ENCODE data around the gene TMEM63A. TPM values are rescaled to one million over a fixed set of nuclear protein-coding genes. Genes with fewer than 3 reads are reported as not detected.

Gene TMEM63A
- total RNA-seq, 4 donors from 2014 or later, result 104 to 256 (median 180) TPM

DNA sequence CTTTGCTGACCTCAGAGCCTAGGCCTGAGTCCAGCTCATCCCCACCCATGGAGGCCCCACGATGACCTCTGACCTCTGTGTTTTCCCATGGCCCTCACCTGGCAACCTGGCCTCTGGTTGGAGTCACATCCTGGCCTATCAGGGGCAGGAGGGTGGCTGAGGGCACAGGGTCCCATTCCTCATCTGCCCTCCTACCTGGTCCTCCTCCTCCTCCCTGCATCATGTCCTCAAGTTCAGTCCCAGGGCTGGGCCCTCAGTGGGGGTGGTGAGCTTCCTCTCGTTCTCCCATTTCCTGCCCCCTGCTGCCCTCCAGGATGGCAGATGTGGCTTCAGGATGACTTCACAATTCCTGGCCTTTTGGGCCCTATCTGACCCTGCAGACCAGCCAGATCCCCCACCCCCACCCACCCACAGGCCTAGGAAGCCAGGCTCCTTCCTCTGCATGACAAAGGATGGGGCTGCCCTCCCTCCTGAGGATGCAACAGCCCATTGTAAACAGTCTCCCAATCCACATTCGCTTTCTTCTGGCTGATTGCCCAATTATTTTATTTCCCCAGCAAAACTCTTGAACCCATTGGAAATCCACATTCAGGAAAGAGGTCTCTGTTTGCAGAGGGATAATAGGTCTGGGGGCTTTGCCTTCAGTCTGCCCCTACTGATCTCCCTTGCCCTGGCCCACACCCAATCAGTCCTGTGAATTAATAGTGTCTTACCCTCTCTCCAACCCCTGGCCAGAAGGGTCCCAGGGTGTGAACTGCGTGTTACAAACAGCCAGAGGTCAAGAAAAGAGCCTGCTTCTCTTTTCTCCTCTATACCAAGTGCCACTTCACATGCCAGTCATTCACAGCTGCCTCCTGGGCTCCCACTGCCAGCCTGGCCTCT is 17.1 kb upstream of the TMEM63A start:
- no peak overlapping the region for H3K4me3 ChIP-seq
- intact Hi-C loops (cut with DNase I; ENCODE audit: low total_unique reads) (no loop called here), in situ Hi-C loops (cut with MboI; ENCODE audit: low pct_ligation_motif_present in 1 of 4, low pct_unique_long_range_greater_than_20kb in 1 of 4, low sequenced_read_pairs in 3 of 4) (no loop called here)
- no peaks in the 10 kb centered on the region for H3K36me3 ChIP-seq
- 69% methylated on average over 4 of the region's 4 CpGs; no CpG with 5 or more reads in 1 of the 2 donors for WGBS, 2 donors (ENCODE audit: low coverage in 1 of 2)
- no peak for TF ChIP-seq EP300 (IDR thresholded peaks at IDR 0.05; ENCODE audit: low read depth)
- TF ChIP-seq POLR2AphosphoS5 (IDR thresholded peaks at IDR 0.05), result no peak
- TF ChIP-seq, protein P1, sequence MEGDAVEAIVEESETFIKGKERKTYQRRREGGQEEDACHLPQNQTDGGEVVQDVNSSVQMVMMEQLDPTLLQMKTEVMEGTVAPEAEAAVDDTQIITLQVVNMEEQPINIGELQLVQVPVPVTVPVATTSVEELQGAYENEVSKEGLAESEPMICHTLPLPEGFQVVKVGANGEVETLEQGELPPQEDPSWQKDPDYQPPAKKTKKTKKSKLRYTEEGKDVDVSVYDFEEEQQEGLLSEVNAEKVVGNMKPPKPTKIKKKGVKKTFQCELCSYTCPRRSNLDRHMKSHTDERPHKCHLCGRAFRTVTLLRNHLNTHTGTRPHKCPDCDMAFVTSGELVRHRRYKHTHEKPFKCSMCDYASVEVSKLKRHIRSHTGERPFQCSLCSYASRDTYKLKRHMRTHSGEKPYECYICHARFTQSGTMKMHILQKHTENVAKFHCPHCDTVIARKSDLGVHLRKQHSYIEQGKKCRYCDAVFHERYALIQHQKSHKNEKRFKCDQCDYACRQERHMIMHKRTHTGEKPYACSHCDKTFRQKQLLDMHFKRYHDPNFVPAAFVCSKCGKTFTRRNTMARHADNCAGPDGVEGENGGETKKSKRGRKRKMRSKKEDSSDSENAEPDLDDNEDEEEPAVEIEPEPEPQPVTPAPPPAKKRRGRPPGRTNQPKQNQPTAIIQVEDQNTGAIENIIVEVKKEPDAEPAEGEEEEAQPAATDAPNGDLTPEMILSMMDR (IDR thresholded peaks at IDR 0.05), result no peak
- no peak for TF ChIP-seq POLR2A (IDR thresholded peaks at IDR 0.05)
- no peaks in the 10 kb centered on the region for H3K27me3 ChIP-seq
- no peak for DNase-seq
- no peak overlapping the region for H3K27ac ChIP-seq
- no peaks in the 10 kb centered on the region for H3K9me3 ChIP-seq
- peaks cover 10 to 19% (median 18%) of the 10 kb centered on the region in 4 donors for H3K4me1 ChIP-seq

DNA sequence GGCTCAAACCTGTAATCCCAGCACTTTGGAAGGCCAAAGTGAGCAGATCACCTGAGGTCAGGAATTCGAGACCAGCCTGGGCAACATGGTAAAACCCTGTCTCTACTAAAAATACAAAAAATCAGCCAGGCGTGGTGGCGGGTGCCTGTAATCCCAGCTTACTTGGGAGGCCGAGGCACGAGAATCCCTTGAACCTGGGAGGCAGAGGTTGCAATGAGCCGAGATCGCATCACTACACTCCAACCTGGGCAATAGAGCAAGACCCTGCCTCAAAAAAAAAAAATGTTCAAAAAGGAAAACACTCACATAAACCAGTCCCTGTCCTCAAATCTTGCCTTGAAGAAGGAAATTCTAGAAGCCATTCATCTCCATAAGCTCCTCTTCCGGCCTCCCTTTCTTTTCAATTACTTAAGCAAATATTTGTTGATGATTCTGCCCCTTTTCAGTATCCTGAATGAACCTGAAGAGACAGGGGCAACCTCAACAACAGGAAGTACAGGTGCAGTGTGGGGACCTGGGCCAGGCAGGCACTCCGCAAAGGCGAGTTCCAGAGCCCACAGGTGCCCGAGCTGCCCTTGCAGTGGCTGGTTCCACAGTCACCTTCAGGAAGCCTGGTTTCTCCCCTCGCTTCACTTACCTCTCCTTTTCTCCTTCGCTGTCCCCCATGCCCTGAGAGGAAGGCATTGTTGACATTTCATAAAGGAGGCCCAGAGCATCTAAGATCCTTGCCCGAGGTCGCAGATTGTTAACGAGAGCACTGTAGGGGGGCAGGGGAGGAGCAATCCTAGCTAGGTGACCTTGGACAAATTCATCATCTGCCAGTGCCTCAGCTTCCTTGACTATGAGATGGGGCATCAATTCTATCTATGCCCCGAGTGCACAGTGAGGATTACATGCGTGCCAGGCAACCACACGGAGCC is 15.7 kb upstream of the TMEM63A start:
- TF ChIP-seq EP300 (IDR thresholded peaks at IDR 0.05; ENCODE audit: low read depth), result no peak
- TF ChIP-seq, protein P1 (IDR thresholded peaks at IDR 0.05), result no peak
- no peak for TF ChIP-seq POLR2A (IDR thresholded peaks at IDR 0.05)
- TF ChIP-seq POLR2AphosphoS5 (IDR thresholded peaks at IDR 0.05), result no peak
- no peak overlapping the region for H3K4me3 ChIP-seq
- 61 to 65% methylated on average over 2 to 19 of the region's 19 CpGs for WGBS, 2 donors (ENCODE audit: low coverage in 1 of 2)
- no peaks in the 10 kb centered on the region for H3K36me3 ChIP-seq
- in situ Hi-C loops (cut with MboI; ENCODE audit: low pct_ligation_motif_present in 1 of 4, low pct_unique_long_range_greater_than_20kb in 1 of 4, low sequenced_read_pairs in 3 of 4) (no loop called here), intact Hi-C loops (cut with DNase I; ENCODE audit: low total_unique reads) (no loop called here)
- peak overlapping the region; percentile 78 to 79 (median 78) for H3K27ac ChIP-seq
- peak; percentile 41 for DNase-seq
- H3K4me1 ChIP-seq, result peaks cover 10 to 21% (median 18%) of the 10 kb centered on the region in 4 donors
- no peaks in the 10 kb centered on the region for H3K27me3 ChIP-seq
- H3K9me3 ChIP-seq, result no peaks in the 10 kb centered on the region

DNA sequence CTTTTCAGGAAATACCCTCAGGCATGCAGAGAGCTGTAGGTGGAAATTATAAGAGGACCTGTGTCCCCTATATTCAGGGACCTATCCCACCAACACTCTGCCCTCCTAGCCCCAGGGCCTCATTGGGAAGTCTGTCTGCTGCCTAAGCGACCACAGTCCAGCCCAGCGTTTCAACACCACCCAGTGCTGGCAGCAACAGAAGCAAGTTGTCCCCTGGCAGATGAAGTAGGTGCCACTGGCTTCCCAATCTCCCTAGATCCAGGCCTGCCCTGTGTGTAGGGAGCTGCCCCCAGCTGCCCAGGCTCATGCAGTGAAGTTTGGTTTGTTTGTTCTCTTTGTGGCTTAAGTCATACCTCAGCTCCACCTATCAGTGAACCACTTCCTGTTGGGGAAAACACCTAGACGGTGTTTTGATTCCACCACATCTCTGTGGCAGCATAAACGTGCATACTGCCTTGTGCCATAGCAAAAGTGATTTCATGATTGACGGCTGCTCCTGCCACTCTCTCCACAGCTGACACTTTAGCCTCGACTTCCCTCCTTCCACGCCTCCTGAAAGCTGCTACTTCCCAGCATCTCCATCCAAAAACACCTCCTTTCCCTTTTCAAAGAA is 14.9 kb upstream of the TMEM63A start:
- in situ Hi-C loops (cut with MboI; ENCODE audit: low pct_ligation_motif_present in 1 of 4, low pct_unique_long_range_greater_than_20kb in 1 of 4, low sequenced_read_pairs in 3 of 4) (no loop called here), intact Hi-C loops (cut with DNase I; ENCODE audit: low total_unique reads) (no loop called here)
- H3K4me3 ChIP-seq, result no peak overlapping the region
- no peaks in the 10 kb centered on the region for H3K36me3 ChIP-seq
- WGBS, 2 donors (ENCODE audit: low coverage in 1 of 2), result 10 to 31% methylated on average over 2 to 7 of the region's 7 CpGs
- no peaks in the 10 kb centered on the region for H3K27me3 ChIP-seq
- peak overlapping the region; percentile 78 to 79 (median 78) for H3K27ac ChIP-seq
- peaks cover 10 to 26% (median 18%) of the 10 kb centered on the region in 4 donors for H3K4me1 ChIP-seq
- H3K9me3 ChIP-seq, result no peaks in the 10 kb centered on the region
- DNase-seq, result peak; percentile 77
- TF ChIP-seq POLR2A (IDR thresholded peaks at IDR 0.05), result peak; percentile 66
- TF ChIP-seq, protein P1 (IDR thresholded peaks at IDR 0.05), result no peak
- no peak for TF ChIP-seq EP300 (IDR thresholded peaks at IDR 0.05; ENCODE audit: low read depth)
- TF ChIP-seq POLR2AphosphoS5 (IDR thresholded peaks at IDR 0.05), result peak; percentile 52 to 83 (median 80)

All from transverse colon (tissue), 4 donors.